ENCODE data around the gene ZFP36L2.

ZFP36L2 gene, protein sequence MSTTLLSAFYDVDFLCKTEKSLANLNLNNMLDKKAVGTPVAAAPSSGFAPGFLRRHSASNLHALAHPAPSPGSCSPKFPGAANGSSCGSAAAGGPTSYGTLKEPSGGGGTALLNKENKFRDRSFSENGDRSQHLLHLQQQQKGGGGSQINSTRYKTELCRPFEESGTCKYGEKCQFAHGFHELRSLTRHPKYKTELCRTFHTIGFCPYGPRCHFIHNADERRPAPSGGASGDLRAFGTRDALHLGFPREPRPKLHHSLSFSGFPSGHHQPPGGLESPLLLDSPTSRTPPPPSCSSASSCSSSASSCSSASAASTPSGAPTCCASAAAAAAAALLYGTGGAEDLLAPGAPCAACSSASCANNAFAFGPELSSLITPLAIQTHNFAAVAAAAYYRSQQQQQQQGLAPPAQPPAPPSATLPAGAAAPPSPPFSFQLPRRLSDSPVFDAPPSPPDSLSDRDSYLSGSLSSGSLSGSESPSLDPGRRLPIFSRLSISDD

DNA sequence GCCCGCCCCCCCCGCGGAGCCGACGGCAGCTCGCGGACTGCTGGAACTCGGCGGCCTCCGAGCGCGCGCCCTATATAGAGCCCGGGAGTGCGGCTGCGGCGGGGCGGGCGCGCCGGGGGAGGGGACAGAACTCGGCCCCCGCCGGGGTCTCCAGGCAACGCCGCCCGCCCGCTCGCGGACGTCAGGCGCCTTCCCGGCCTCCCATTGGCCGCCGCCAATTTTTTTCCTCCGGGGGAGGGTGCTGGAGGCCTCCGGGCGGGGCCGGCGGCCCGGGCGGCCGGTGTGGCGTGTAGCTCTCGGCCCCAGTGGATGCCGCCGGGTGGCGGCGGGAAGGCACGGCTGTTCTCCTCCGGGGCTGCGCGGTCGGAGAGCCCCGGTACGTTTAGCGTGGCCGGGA, at the start of gene ZFP36L2:
Gene ZFP36L2, minus strand, starts transcription at position 49 of the 397 bp plus-strand sequence. CDS start 291 bp downstream, outside the sequence.
- peak; percentile 93 for DNase-seq (ENCODE audit: low read depth)

DNA sequence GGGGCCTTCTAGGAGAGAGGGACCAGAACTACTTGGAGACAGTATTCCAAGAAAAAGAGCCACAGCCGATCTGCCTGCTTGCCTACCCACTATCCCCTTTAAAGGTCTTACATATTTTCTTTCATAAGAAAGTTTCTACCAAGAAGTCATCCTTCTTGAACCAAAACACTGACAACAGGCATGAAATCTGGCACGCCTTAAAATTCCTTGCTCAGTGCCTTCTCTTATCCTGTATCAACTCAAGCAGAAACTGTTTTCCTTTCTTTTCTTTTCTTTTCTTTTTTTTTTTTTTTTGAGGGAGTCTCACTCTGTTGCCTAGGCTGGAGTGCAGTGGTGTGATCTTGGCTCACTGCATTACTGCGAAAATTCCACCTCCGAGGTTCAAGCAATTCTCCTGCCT, 48.3 kb upstream of the ZFP36L2 start:
- DNase-seq (ENCODE audit: low read depth), result no peak

DNA sequence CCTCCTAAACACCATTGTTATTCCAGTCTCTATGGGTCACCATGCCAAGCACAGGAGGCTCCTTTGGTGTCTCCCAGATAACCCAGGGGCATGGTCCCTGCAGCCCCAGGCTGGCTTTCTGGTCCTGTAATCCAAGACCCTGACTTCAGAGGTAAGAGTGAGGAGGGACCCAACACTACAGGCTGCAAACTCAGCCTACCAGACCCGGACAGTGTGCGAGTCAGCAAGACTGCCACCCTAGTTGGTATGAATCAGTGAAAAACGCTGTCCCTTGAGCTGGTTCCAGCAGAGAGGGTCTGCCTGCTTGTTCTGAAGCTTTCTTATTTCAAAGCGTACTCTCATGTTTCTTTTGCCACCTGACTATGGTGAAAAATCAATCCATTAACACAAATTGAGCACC, 47.6 kb upstream of the ZFP36L2 start:
- no peak for DNase-seq (ENCODE audit: low read depth)

DNA sequence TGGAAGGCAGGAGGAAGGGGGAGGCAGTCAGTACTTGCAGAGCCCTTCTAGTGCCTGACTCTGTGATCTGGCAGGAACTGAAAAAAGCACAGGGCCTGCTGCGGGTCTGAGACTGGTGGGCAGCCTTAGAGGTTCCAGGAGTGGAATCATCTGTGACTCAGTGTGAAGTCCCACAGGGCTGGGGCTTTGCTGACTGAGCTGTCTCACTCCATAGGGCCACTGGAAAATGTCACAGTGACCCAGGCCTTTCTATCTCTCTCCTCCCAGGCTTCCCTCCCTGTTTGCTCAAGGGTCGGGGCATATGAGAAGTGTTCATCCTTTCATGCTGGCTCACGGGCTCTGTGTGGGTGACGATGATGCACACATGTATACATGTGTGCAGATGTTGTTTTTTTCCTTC, 47.1 kb upstream of the ZFP36L2 start:
- DNase-seq (ENCODE audit: low read depth), result no peak

DNA sequence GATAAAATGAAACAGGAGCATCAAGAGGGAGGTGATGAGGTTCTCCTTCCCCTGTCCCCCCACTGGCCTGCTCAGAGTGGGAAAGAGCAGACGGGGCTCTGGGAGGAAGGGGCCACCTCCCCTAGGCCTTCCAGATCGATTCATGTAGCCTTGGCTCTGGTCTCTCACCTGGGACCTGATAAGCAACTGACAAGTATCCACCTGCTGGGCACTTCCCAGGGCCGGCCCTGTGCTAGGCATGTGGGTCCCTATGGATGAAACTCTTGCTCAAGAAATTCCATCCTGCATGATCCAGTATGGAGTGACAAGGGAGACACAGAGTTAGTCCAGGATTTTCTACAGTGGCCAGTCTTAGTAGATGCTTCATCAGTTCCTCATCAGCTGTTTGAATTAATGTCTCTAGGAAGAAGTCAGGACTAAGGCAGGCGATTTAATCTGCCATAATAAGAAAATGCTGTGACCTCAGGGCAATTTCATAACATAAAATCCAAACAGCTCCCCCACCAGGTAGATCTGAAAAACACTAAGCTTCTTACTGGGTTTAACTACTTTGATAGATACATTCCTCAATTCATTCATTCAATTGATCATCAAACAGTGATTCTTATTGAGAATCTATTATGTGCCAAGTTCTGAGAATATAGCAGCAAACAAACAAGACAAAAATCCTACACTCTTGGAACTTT, 44.7 kb upstream of the ZFP36L2 start:
- DNase-seq (ENCODE audit: low read depth), result no peak

DNA sequence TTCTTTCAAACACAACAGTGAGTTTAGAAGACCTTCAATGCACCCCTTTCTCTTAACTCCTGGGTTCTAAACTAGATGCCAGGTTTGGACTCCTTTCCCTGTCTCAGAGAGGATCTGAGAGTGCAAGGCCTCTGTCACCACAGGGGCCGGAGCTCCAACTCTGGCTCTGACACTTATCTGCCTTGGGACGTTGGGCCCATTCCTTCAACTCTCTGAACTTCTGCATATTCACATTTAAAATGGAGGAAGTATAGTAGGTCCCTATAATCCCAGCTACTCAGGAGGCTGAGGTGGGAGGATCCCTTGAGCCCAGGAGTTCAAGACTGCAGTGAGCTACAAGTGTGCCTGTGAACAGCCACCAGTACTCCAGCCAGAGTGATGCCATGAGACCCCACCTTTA, 44.1 kb upstream of the ZFP36L2 start:
- DNase-seq (ENCODE audit: low read depth), result no peak

DNA sequence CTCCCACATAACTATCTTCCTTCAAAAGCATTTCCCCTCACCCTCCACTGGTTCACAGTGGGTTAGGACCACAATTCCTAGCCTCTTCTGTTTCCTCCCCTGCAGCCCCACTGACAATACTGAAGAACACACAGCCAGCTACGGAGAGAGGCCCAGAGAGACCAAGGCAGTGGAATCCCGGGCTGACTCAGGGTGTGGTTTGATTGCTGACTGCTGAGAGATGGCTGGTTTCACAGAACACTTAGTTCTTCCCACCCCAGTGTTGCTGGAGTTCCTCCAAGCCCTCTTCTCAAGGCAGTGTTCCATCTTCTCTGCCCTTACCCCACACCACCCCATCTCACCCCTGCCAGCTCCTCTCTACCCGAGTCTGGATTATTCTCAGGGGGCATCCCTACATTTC, 43.3 kb upstream of the ZFP36L2 start:
- DNase-seq (ENCODE audit: low read depth), result no peak

DNA sequence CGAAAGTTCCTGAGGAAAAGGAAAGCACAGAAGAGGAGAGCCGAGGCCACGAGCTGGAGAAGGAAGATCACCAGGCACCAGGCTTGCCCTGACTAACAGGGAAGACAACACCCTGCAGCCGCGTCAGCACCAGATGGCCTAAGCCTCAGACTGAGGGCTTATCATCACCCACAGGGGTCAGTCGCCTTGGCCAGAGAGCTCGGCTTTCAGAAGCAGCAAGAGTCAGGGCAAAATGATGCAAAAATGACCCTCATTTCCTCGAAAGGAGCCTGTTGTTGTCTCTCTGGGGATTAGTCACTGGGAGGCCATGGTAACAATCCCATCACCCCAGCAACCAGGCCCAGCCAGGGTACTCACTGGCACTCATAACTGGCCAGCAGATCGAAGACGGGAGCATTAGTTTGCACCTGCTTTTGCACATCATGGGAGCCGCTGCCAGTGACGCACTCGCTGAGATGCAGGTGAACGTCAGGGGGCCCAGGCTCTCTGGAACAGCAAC, 42.7 kb upstream of the ZFP36L2 start:
- DNase-seq (ENCODE audit: low read depth), result no peak

DNA sequence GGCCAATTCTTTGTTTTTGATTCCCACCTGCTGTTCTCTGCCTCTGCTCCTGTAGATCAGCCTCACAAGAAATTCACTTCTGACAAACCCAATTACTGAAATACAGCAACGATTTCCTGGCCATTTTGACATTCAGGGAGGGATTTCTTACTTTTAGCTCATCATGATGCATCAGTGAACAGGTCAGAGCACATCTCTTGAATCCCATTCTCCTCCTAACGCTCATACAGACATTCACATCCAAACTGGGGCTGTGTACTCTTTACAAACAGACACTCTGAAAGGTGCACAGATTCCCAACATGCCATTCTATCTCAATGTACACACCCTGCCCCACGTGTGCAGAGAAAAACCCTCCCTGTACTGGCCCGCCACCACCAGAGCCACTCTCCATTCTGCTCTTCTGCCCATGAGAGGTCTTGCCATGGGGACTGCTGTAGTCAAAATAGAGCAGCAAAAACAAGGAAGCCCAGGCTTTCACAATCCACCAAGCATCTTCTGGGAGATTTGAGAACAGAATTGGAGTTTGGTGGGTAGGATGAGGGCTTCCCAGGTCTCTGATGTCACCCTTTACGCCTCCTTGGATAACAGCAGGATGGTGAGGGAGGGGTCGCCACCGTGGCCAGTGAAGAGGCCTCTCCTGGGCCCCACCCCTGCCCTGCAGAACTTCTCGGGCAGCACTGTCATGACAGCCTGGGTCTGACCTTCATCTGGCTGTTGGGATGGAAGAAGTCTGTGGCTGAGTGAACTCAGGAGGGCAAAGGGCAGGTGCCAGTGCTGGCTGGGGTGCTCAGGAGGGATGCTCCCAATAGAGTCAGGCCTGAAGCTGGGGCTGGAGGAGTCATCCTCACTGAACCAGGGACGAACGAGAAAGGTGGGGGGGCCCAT, 41.9 kb upstream of the ZFP36L2 start:
- no peak for DNase-seq (ENCODE audit: low read depth)

DNA sequence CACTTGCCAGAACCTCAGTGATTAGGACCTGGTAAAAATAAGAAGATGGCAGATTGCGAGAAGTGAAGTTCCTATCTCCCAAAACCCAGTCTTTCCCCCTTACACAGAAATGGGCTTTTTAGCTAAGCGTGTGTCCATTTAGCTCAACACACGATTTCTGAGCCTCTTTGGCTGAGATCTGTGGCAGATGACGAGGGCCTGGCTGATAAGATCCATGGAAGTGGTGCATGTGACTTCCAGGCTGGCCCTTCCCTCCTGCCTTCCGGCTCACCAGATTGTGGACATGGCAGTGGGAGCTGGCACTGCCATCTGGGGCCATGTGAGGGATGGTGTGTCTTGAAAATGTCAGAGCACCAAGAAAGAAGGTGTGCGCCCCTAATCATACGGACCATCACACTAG, 41.0 kb upstream of the ZFP36L2 start:
- no peak for DNase-seq (ENCODE audit: low read depth)

DNA sequence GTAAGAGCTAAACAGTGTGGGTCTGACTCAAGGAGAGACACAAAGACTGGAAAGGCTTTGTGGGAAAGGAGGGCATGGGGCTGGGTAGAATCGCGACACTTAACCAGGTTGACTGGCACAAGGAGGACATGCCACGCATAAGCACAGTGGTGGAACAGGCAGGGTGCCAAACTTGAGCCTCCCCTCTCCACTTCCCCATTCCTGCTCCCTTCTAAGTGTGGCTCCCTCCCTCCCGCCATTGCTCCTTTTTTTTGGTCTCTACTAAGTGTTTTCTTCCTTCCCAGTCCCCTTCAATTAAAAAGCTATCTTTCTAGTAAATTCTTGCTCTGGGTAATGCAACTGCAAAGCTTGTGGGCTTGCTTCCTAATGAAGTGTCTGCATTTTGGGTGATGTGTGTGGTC, 40.3 kb upstream of the ZFP36L2 start:
- DNase-seq (ENCODE audit: low read depth), result no peak

DNA sequence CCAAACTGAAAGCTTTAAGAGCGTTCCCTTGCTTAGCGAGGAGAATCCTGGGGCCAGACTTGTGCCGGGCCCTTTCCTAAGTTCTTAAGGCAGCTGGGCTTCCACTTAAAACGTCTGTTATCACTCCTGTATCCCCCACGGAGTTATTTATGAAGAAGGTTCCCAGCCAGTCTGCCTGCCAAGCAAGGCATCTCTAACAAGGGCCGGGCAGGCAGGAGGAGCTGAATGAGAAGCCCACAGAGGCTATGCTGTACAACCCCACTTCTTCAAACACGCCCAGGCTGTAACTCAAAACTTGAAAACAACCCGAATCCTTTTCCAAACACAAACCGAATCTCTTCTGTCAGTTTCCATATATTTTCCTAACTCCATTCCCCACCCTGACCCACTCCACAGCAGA, 39.0 kb upstream of the ZFP36L2 start:
- no peak for DNase-seq (ENCODE audit: low read depth)

DNA sequence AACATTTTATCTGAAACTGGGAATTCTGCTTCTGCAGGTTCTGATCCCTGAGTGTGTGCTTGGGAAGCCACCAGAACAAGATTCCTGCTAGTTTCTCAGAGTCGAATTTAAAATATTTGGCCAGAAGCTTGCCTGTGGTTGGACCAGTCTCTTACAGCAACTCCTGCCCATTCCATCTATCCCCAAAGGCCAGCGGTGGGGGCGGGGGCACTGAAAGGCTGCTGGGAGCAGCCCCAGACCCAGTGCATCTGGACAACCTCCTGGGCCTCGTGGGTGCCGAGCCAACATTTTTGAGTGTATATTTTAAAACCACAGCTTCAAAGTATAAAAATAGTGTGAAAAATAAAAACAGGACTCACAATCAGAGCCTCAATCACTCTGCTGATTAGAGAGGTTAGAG, 38.6 kb upstream of the ZFP36L2 start:
- DNase-seq (ENCODE audit: low read depth), result no peak

DNA sequence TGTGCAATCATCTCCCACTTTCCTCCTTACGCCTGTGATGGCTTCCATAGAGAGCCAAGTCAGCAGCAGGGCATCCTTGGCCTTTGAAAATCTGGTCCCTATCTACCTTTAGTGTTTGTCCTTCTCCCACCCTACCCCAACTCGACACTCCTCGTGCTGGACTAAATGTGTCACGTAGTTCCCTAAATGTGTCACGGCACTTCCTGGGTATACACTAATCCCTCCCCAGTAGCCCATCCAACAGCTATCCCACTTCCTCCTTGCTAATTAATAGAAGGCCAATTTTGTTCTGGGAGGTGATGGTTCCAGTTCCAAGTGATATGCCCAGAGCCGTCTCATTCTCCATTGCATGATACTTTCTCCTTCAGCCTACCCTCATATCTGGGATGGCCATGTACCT, 36.5 kb upstream of the ZFP36L2 start:
- DNase-seq (ENCODE audit: low read depth), result no peak

DNA sequence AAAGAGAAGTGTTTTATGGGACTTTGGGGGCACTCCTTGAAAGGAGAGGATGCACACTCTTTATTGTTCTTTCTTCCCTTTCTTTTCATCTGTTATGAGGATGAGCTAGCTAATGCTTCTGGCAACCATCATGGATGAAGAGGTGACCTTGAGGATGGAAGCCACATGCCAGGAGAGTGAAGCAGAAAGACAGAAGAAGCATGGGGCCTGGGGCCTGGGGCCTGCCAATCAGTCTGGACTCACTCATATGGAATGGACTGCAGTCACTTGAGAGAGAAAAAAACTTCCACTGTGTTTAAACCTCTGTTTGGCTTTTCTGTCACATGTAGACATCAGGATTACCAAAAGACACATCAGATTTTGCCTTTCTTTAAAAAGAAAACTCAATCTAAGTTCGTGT, 35.8 kb upstream of the ZFP36L2 start:
- no peak for DNase-seq (ENCODE audit: low read depth)

DNA sequence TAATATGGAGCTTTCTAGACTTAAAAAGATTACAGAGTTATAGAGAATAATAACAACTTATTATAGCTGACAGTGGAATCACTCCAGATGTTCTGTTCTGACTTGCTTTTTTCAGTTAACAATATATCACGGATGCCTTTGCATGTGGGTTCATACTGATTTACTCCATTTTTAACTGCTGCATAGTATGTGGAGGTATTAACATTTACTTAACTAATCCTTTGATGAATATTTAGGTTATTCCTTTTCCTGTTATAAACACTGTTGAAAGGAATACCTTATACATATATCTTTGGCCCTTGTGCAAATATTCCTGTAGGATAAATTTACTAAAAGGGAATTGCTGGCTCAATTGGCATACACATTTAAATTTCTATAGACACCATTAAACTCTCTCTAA, 33.1 kb upstream of the ZFP36L2 start:
- DNase-seq (ENCODE audit: low read depth), result no peak

DNA sequence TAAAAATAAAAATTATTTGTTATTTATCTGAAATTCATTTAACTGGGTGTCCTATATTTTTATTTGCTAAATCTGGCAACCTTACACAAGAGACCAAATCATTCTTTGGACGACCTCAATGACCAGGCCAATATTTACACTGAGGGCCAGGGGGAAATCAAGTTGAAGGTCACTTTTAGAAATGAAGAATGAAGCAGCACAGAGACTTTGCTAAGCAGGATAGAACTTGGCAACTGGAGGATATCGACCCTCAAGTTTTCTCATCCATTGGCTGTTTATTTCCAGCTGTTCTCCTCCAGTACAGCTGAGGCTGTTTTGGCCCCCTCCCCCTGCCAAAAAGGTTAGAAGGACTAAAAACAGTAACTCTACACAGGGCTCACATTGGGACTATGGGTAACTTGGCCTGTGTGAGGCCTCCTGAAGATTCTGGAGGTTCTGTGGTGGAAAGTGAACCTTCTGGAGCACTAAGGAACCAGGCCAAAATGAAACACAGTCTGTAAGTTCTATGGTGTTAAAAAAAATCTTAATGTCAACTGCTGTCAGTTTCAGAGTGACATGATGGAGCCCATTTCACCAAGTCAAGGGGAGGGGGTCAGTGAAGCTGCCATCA, 32.2 kb upstream of the ZFP36L2 start:
- no peak for DNase-seq (ENCODE audit: low read depth)

DNA sequence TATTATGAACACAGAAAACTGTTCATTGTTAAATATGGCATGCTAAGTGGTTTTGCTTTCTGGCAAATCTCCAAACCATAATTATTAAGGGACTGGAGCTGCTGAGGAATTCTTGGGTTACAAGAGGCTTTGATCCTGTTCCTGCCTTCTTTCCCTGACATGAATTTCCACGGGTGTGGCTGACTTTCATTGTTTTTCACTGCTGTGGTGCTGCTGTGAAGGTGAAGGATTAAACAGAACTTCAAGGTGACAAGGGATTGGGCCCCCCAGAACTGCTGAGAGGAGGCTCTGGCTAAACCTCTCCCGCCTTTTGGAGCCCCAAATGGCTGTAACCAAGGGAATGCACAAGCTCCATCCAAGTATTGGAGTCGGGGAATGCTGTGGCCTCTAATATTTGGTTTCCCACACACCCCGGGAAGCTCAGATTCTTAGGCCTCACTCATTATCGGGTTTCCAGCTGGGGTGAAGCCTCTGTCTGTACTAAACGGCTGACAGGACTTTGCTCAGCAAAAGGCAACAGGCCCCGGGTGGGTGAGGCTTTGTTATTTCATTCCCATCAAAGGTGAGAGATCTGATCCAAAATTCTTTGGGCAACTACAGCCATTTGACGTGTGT, 29.0 kb upstream of the ZFP36L2 start:
- no peak for DNase-seq (ENCODE audit: low read depth)

DNA sequence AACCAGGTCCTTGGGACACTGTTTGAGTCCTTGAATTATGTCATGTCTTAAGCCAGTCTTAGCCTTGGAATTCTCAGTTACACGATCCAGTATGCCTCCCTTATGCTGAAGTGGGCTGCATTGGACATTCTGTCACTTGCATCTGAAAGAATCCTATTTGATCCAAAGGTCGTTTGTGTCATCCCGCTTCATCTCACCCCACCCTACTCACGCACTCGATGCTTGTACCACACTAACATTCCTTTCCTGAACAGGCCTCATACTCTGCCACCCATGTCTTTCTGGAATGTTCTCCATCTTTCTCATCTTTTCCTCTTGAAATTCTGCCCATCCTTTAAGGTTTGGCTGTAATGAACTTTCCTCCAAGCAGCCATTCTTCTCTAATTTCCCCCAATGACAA, 27.9 kb upstream of the ZFP36L2 start:
- no peak for DNase-seq (ENCODE audit: low read depth)

DNA sequence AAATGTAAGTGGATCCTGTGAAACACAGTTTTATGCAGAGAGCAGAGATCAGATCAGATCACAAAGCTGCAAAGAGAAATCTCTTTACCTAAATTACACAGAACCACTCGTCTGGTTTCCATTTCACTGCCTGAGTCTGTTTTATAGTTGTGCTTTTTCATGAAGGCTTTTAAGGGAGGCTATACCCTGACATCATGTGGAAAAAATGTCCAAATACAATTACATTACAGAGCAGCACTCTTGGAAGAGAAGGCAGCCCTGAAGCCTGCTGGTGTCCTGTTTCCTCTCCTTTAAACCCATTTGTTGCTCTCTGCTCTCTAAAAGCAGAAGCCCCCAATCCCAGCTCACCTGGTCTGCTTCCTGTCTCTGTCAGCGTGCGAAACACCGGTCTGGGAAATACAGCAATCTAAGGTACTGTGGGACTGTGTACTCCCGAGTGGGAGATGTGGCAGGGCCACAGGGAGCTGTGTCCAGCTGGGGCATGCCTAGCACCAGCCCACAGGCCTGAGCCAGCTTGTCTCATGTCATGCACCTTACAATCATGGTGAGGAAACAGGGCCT, 24.8 kb upstream of the ZFP36L2 start:
- no peak for DNase-seq (ENCODE audit: low read depth)

DNA sequence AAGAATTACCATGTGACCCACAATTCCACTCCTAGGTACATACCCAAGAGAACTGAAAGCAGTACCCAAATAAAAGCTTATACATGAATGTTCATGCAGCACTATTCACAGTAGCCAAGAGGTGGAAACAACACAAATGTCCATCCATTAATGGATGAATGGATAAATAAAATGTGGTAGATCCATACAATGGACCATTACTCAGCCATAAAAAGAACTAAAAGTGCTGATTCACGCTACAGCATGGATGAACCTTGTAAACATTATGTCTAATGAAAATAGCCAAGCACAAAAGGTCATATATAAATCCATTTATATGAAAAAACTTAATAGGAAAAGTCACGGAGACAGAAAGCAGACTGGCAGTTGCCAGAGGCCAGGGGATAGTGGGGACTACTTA, 23.6 kb upstream of the ZFP36L2 start:
- no peak for DNase-seq (ENCODE audit: low read depth)
